ENCODE results near the gene NEXN.

DNA sequence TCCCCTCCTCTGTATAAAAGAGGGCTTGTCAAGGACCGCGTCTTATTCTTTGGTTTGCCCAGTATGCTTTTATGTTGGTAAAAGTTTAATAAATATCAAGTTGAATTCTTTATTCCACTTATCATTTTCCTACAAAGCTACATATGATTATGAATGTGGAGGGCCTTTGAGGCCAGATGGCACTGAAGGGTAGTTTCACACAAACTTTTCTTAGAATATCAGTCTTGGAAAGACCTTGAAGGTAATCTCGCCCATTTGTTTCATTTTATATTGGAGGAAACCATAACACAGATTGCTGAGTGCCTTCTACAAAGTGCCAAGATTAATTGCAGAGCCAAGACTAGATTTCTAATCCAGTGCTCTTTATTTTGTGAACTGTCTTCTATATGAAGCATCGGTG lies 96.2 kb downstream of the NEXN start:
- TF ChIP-seq YY1 (IDR thresholded peaks at IDR 0.05; ENCODE audit: insufficient read depth, insufficient read length) (no peak), ZNF274 (IDR thresholded peaks at IDR 0.05; ENCODE audit: low read depth, low read length) (no peak)

Data from NT2/D1 (cell line).